Measurements from ENCODE around the gene MBNL3.
A peak's percentile ranks its signal among the peaks of the same experiment; 100 is the strongest.

Gene MBNL3

GRCh38 chrX:132413459-132413858 is 75.4 kb downstream of the MBNL3 start:
- DNase-seq, result no peak

GRCh38 chrX:132412208-132412607 is 76.6 kb downstream of the MBNL3 start:
- DNase-seq, result no peak

- no peak for DNase-seq
Observed at GRCh38 chrX:132411310-132411977, 77.4 kb downstream of the MBNL3 start.

GRCh38 chrX:132409780-132410556 is 78.9 kb downstream of the MBNL3 start:
- no peak for DNase-seq

GRCh38 chrX:132407691-132408090 is 81.1 kb downstream of the MBNL3 start:
- no peak for DNase-seq

- no peak for DNase-seq
Observed at GRCh38 chrX:132406106-132406505, 82.7 kb downstream of the MBNL3 start.

GRCh38 chrX:132404266-132404665 is 84.6 kb downstream of the MBNL3 start:
- no peak for DNase-seq

GRCh38 chrX:132401935-132402334 is 86.9 kb downstream of the MBNL3 start:
- no peak for DNase-seq

- DNase-seq, result no peak
Observed at GRCh38 chrX:132400706-132401105, 88.1 kb downstream of the MBNL3 start.

- DNase-seq, result no peak
Observed at GRCh38 chrX:132395645-132396044, 93.2 kb downstream of the MBNL3 start.

- no peak for DNase-seq
Observed at GRCh38 chrX:132395026-132395425, 93.8 kb downstream of the MBNL3 start.

GRCh38 chrX:132394591-132394990 is 94.2 kb downstream of the MBNL3 start:
- no peak for DNase-seq

- no peak for DNase-seq
Observed at GRCh38 chrX:132393992-132394391, 94.8 kb downstream of the MBNL3 start.

- no peak for DNase-seq
Observed at GRCh38 chrX:132393485-132393884, 95.4 kb downstream of the MBNL3 start.

- DNase-seq, result no peak
Observed at GRCh38 chrX:132393085-132393484, 95.8 kb downstream of the MBNL3 start.

- DNase-seq, result no peak
Observed at GRCh38 chrX:132390792-132391191, 98.0 kb downstream of the MBNL3 start.

GRCh38 chrX:132389480-132389879 is 99.4 kb downstream of the MBNL3 start:
- DNase-seq, result no peak

GRCh38 chrX:132388371-132388770 is 100.5 kb downstream of the MBNL3 start:
- DNase-seq, result no peak

- DNase-seq, result no peak
Observed at GRCh38 chrX:132384301-132384700, 104.5 kb downstream of the MBNL3 start.

- DNase-seq, result no peak
Observed at GRCh38 chrX:132382068-132382467, 106.8 kb downstream of the MBNL3 start.

GRCh38 chrX:132378281-132378680 is 110.6 kb downstream of the MBNL3 start:
- DNase-seq, result no peak

- DNase-seq, result peak in 1 of 2 experiments; percentile 2
Observed at GRCh38 chrX:132375941-132376340, 112.9 kb downstream of the MBNL3 start.

- no peak for DNase-seq
Observed at GRCh38 chrX:132373610-132374009, 115.2 kb downstream of the MBNL3 start.

- DNase-seq, result no peak
Observed at GRCh38 chrX:132369617-132370326, 119.1 kb downstream of the MBNL3 start.
